ENCODE data around the gene DPP3. TPM values are rescaled to one million over a fixed set of nuclear protein-coding genes. Genes with fewer than 3 reads are reported as not detected.

The DPP3 gene
- total RNA-seq, 1 experiment from 2014 or later = 36.8 TPM

DNA sequence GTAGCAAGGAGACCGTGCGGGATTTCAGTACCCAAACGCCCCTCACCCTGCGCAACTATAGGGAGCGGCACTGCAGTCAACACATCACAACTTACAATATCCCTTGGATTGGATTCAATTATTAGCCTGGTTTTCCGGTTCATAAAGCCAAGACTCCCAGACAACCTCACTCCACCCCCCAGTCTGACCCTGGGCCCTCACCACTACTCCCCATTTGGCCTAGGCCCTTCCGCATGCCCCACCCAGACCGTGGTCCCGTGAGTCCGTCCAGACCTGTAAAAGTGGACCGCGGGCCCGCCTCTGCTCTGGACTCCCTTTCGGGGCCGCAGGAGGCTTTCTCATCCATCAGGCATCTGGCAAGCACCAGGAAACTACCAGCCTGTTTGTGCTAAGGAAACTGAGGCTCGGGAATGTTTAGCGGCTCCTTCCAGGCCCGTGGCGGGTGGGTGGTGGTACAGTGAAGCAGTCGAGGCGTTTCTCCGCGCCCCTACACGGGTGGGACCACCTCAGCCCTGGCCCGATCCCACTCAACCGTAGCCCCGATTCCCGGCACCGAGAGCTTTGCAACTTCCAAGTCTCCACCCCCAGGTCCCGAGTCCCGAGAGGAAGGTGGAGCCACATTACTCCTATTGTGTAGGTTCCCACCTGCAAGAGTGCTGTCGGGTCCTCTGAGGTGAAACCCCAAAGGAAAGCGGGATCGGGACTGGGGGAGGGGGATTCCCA, 679 bp upstream of the DPP3 start:
- peak; percentile 34 for DNase-seq (ENCODE audit: low read depth)

DNA sequence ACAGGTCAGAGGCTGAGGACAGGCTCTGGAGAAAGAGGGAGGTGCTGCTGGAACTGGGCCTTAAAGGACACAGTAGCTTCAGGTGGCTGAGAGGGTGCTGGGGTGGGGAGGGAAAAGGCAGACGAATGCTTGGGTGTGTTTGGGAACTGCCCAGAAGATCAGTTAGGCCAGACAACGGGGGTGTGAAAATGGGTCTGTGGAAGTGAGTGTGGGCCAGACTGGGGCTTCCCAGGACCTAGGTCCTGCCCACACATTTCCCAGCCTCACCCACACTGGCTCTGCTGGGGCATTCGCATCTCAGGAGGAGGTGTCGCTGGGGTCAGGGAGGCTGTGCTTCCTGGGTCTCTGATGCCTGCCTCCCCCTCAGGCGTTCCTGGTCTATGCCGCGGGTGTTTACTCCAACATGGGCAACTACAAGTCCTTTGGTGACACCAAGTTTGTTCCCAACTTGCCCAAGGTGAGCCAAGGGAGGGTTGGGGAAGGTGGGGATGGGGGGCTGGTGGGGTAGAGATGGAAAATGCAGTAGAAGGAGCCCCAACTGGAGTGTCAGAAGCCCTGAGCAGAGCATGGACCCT, 4.7 kb downstream of the DPP3 start:
- no peak for DNase-seq (ENCODE audit: low read depth)

DNA sequence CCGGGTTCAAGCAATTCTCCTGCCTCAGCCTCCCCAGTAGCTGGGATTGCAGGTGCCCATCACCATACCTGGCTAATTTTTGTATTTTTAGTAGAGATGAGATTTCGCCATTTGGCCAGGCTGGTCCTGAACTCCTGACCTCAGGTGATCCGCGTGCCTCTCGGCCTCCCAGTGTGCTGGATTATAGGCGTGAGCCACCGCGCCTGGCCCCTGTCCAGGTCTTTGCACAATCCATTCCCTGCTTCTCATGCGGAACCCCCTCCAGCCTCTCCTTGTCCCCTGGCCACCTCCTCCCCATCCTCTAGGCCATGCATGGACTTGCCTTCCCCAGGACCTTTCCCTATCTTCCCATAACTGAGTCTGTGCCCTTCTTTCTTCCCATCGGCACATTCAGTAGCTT, 8.7 kb downstream of the DPP3 start:
- no peak for DNase-seq (ENCODE audit: low read depth)

DNA sequence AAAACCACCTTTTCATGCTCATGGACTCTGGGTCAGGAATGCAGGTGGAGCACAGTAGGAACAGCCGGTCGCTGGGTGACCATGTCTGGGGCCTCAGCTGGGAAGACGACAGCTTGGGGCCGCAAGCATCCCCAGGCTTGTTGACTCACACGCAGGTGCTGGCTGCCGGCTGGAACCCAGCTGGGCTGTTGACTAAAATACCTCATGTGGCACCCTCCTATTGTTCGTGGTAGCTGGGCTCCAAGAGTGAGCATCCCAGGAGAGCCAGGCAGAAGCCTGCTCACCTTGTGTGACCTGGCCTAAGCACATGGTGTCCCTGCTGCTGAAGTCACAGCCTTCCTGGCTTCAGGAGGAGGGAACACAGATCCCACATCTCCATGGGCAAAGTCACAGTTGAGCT, 9.4 kb downstream of the DPP3 start:
- no peak for DNase-seq (ENCODE audit: low read depth)

DNA sequence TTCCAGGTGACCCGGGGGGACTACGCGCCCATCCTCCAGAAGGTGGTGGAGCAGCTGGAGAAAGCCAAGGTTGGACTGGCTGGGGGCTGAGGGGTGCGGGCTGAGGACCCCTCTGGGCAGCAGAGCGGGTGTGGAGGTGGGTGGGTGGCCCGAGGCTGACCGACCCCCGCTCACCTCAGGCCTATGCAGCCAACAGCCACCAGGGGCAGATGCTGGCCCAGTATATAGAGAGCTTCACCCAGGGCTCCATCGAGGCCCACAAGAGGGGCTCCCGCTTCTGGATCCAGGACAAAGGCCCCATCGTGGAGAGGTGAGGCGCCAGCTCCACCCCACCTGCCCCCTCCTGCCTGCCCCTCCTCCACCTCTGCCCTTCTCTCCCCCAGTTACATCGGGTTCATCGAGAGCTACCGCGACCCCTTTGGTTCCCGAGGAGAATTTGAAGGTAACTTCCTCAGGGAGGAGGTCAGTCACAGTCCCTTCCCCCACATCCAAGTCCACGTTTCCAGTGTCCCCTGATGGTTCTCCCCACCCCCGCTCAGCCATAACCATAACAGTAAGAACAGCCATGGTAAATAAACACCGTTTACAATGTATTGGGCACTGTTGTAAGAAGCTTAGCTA, 11.2 kb downstream of the DPP3 start:
- DNase-seq (ENCODE audit: low read depth) = no peak

DNA sequence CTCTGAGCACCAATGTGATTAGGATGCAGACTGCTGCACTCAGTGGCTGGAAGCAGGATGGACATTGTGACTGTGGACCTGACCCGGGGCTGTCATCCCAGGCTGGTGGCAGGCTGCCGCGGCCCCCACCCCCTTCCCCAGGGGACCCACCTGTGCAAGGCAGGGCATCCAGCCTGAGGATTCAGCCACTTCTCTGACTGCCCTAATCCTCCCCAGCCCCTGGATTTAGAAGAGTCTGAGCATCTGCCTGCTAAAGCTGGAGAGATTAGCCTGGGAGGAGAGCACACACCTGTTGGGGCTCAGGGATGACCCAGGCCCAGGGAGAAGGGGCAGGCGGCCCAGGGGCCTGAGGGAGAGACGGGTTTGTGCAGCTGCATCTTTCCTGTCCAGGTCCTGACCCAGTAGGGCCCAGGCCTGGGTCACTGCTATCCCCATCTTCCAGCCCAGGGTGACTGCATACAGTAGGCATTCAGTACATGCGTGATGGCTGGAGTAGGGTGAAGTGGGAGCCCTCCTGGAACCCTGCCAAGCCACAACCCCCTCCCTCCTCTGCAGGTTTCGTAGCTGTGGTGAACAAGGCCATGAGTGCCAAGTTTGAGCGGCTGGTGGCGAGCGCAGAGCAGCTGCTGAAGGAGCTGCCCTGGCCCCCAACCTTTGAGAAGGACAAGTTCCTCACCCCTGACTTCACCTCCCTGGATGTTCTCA, 12.1 kb downstream of the DPP3 start:
- DNase-seq (ENCODE audit: low read depth) = no peak

DNA sequence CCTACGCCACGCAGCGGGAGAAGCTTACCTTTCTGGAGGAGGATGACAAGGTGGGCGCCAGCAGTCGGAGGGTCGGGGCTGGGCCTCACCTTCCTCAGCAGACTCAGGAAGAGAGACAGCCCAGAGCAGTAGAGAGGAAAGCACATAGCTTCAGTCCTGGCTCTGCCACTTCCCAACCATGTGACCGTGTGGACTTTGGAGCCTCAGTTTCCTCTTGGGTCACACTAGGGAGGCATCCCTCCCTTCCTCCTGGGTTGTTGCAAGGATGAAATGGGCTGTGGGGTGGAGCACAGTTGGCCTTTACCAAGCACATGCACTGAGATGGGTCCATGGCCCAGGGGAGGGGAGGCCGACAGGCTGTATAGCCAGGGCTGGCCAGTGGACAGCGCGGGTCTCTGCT, 12.9 kb downstream of the DPP3 start:
- no peak for DNase-seq (ENCODE audit: low read depth)

DNA sequence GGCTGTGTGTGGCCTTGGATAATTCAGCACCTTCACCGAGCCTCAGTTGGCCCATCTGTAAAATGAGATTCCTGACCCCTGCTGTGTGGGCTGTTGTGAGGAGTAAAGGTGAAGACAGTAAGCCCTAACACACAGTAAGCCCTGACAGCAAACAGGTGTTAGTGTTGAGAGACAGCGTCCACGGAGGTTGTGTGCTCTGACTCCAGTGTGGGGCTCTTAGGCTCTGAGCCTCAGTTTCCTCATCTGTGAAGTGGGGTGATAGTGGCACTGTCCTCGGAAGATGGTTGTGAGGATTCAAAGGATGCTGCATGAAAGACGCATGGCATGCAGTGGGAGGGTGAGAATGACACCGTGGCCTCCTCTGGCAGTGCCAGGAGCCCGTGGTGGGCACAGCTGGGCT, 14.2 kb downstream of the DPP3 start:
- no peak for DNase-seq (ENCODE audit: low read depth)

DNA sequence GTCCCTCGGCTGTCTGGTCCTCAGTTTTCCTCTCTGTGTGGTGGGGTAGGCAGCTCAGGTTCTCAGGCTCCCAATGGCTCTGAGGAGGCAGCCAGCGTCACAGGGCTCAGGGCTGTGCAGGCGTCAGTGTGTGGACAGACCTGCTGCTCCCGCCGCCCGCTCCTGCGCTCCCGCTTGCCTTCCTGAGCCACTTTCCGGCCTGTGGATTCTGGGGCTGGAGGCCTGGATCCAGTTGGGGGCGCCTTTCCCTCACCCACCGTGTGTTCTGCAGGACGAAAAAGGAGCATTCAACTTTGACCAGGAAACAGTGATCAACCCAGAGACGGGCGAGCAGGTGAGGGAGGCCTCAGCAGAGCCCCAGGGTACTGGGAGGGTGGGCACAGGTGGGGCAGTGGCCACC, 14.7 kb downstream of the DPP3 start:
- DNase-seq (ENCODE audit: low read depth) = no peak

DNA sequence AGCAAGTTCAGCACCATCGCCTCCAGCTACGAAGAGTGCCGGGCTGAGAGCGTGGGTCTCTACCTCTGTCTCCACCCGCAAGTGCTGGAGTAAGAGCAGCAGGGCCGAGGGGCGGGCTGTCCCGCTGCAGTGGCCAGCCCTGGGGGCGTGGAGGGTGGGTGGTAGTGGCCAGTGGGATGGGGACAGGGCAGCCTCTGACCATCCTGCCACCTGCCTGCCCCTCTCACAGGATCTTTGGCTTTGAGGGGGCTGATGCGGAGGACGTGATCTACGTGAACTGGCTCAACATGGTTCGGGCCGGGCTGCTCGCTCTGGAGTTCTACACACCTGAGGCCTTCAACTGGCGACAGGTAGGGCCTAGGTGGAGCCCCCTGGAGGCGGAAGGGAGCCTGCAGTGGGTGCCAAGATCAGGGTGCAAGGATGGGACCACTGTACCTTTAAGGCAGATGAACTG, 15.2 kb downstream of the DPP3 start:
- DNase-seq (ENCODE audit: low read depth) = no peak

DNA sequence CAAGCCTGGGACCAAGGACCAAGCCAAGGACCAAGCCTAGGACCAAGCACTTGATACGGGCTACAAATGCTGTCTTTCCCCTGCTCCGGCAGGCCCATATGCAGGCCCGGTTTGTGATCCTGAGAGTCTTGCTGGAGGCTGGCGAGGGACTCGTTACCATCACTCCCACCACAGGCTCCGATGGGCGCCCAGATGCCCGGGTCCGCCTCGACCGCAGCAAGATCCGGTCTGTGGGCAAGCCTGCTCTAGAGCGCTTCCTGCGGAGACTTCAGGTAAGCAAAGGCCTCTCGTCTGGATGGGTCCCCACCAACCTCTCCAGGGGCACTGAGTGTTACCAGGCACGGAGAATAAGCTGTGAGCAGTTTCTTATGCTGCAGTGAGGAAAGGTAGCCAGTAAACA, 17.0 kb downstream of the DPP3 start:
- DNase-seq (ENCODE audit: low read depth) = no peak

DNA sequence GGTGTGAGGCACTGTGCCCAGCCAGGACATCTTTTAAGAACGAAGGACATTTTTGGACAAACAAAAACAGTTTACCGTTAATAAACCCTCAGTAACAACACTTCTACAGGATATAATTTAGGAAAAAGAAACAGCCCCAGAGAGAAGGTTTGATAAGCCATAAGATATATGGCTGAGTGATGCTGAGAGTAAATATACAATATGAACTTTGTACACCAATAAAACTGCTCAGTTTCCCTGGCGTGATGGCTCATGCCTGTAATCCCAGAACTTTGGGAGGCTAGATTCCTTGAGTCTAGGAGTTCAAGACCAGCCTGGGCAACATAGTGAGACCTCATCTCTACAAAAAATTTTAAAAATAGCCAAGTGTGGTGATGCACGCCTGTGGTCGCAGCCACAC, 18.3 kb downstream of the DPP3 start:
- DNase-seq (ENCODE audit: low read depth) = no peak

DNA sequence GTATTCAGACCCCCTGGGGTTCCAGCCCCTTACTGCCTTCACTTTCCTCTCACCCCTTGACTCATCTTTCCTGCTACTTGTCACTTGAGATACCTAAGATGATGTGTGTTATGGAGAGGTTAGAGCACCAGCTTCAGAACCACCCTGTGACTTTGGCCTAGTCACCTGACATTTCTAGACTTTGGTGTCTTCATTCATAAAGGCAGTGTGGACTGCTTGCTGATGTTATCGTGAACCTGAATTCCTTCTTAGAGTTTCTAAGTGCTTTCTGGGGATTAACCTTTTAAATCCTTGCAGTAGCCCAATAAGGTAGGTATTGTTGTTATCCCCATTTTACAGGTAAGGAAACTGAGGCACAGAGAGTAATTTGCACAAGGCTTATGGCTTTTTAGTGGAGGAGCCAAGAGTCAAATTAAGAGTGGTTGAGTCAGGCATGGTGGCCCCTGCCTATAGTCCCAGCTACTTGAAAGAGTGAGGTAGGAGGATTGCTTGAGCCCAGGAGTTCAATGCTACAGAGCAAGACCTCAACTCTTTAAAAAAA, 25.1 kb downstream of the DPP3 start:
- DNase-seq (ENCODE audit: low read depth) = no peak

DNA sequence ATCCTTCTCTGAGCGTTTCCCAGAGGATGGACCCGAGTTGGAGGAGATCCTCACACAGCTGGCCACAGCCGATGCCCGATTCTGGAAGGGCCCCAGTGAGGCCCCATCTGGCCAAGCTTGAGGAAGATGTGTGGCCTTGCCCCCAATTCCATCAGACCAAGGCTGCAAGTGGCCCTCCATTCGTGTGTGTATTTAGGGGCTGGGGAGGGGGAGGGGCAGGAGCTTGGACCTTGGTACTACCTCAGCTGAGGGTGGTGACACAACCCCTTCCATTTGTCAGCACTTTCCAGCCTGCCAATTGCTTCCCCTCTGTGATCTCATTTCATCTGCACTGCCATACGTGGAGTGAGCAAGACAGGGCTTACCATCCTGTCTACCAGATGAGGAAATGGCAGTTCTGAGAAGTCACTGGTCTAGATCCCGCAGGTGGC, 28.9 kb downstream of the DPP3 start:
- no peak for DNase-seq (ENCODE audit: low read depth)

DNA sequence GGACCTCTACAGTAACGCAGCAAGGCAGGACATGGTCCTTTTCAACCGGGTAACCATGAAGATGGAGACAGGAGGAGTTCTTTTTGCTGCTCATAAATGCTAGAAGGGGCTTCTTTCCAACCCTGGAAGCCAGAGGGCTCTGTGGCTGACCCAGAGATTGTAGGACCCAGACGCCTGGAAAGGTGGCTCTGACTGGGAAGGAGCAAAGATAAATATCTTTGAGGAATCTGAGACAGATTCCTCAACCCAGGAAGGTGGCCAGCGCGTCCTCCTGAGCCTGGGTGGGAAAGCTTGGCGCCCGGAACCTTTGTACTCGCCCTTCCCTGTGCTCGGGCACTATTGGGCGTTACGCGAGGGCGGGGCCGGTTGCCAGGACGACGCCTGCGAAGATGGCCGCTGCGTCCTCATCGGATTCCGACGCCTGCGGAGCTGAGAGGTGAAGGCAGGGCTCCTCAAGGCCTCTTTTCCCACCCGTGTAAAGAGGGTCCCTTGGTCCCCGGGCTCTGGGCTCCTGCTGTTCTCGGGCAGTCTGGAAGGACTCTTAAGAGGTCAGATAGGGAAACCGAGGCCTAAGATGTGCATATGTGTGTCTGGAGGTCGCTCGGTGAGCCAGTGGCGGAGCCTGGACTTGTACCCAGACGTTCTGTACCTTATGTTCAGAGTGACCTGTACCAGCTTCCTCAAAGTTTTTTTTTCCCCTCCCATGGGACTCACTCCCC, 30.2 kb downstream of the DPP3 start, which contains the start of gene BBS1:
TSS of gene BBS1 (plus strand) at position 365 of the 719 bp plus-strand sequence. CDS start at position 390, 25 bp downstream.
- DNase-seq (ENCODE audit: low read depth) = peak; percentile 76

DNA sequence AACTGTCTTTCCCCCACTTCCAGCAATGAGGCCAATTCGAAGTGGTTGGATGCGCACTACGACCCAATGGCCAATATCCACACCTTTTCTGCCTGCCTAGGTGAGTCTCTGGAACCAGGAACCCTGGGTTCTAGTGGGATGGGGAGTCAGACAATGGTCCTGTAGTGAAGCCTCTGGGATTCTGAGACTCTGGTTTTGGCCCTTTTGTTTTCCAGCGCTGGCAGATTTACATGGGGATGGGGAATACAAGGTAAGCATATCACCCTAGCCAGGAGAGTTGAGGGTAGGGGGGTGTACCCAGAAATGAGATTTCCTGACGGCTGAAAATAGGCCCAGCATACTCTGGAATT, 30.7 kb downstream of the DPP3 start:
- no peak for DNase-seq (ENCODE audit: low read depth)

DNA sequence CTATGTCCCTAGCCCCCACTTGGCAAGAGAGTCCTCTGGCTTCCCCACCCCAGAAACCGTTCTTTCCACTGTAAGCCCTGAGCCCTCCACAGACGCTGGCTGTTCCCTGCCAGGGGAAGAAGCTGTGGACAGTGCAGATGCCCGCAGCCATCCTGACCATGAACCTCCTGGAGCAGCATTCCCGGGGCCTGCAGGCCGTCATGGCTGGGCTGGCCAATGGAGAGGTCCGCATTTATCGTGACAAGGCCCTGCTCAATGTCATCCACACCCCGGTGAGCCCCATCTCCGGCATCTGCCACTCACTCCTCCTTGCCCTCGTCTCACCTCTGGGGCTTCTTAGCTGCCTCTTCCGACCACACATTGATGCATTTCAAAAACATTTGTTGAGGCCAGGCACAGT, 43.4 kb downstream of the DPP3 start:
- DNase-seq (ENCODE audit: low read depth) = no peak

DNA sequence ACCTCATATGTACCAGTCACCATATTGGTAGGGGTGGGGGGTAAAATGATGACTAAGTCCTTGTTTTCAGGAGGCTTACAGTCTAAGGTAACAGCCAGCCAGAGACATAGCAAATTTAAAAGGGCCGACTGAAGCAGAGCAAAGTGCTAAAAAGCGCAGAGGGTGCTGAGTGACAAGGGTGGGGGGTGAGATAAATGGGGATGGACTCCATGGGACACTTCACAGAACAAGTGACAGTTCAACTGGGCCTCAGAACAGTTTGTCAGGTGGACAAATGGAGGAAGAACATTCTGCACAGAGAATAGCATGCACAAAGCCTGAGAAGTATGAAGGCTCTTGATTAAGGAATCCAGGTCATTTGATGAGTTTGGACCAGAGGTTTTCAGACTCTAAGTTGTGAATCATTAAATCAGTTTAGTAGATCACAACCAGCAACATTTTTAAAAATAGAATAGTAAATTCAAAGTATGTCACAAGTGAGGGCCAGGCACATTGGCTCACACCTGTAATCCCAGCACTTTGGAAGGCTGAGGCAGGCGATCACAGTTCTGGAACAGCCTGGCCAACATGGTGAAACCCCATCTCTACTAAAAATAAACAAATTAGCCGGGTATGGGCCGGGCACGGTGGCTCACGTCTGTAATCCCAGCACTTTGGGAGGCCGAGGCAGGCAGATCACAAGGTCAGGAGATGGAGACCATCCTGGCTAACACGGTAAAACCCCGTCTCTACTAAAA, 44.2 kb downstream of the DPP3 start:
- no peak for DNase-seq (ENCODE audit: low read depth)

DNA sequence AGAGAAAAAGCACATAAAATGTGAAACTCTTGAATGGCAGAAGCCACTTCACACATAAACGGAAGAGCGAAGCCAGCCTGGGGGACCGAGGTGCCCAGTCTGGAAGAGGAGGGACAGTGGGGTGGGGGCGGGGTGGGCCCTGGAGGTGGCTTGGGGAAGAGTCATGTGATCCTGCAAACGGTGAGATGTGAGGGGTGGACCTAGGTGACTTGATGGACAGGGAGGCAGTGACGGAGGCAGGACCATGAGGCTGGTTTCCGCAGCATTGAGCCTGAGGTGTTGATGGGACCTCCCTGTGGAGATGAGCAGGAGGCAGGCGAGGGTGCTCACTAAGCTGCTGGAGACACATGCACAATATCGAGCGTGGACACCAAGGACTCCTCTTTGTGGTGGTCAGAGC, 48.8 kb downstream of the DPP3 start:
- no peak for DNase-seq (ENCODE audit: low read depth)

DNA sequence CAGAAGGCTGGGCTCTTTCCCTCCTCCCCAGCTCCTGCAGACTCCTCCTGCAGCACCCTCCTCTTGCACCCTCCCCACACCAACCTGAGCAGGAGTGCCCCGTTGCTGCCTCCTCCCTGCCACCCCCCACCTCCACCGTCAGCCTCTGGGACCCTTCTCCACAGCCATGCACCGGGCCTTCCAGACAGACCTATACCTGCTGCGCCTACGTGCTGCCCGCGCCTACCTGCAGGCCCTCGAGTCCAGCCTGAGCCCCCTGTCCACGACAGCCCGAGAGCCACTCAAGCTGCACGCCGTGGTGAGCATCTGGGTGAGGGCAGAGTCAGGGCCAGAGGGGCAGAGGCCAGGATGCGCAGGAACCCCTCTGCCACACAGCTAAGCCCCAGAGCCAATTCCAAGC, 49.4 kb downstream of the DPP3 start:
- DNase-seq (ENCODE audit: low read depth) = no peak

All from RPMI7951 (cell line).